Activated CD4-positive, alpha-beta T cell treated with anti-CD3 and anti-CD28 coated beads, Interleukin-2, amount 50 U/mL, for 48 hours (primary cell): Measurements from ENCODE around the gene UBE2F.
A peak's percentile ranks its signal among the peaks of the same experiment; 100 is the strongest.
"Not testable (repeated sequence)": the region's sequence is repeated elsewhere in the genome, so short reads cannot be mapped to it uniquely, and the experiment has no call there.

Source experiments
- DNase-seq, 2 experiments: peaks; one replicate each; pipeline ENCODE4 v3.0.0-alpha.2; 2020

Gene UBE2F

GRCh38 chr2:238057696-238058575, 91.1 kb downstream of the UBE2F start:
- not testable (repeated sequence) for DNase-seq

DNA sequence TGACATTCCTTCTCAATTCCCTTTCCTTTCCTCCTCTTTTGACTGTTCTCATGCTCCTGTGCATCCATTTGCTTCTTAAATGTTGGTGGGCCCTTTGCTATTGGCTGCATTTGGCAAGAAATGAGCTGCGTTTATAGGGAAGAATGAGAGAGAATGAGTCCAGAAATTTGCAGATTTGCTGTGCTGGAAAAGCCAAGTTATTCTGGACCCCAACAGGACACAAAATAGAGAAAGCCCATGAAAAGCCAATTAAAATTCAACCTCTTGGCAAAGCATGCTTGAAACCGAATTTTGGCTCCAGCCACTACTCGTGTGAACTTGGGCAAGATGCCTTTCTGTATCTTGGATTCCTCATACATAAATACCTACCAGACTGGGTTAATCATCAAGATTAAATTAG, 92.7 kb downstream of the UBE2F start:
- DNase-seq = no peak

- no peak for DNase-seq
Observed at GRCh38 chr2:238060096-238060541, 93.3 kb downstream of the UBE2F start.

DNA sequence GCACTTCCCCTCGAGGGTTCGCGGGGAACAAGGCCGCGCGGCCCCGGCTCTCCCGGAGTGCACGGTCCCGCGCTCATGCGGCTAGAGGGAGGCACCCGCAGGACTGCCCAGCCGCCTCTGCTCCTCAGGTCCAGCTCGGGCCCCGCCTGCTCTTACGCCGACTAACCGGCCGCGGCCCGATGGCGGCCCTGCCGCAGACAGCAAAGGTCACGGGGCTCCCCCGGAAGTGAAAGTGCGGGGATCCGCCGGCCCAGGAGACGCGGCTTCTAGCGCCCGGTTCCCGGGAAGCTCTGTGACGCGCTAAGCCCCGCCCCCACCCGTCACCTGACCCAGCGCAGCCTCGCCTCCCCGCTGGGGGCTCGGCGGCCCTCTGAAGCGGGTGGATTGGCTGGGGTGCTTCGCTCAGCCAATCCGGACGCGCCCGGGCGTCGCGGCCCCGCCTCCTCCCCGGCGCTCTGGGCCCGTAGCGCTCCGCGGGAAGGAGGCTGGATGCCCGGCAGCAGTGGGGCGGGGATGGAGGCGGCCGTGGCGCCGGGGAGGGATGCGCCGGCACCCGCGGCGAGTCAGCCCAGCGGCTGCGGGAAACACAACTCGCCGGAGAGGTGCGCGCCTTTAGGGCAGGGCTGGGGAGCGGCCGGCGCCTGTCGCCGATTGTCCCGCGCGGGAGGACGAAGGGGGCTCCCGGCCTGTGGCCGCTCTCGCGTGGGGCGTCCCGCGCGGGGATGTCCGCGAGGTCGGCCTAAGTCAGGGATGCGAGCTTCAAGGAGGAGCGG, 93.9 kb downstream of the UBE2F start, which contains the start of gene SCLY:
TSS of gene SCLY (plus strand) at position 460 of the 773 bp plus-strand sequence. CDS start at position 514, 54 bp downstream.
- DNase-seq = peak; percentile 97

DNA sequence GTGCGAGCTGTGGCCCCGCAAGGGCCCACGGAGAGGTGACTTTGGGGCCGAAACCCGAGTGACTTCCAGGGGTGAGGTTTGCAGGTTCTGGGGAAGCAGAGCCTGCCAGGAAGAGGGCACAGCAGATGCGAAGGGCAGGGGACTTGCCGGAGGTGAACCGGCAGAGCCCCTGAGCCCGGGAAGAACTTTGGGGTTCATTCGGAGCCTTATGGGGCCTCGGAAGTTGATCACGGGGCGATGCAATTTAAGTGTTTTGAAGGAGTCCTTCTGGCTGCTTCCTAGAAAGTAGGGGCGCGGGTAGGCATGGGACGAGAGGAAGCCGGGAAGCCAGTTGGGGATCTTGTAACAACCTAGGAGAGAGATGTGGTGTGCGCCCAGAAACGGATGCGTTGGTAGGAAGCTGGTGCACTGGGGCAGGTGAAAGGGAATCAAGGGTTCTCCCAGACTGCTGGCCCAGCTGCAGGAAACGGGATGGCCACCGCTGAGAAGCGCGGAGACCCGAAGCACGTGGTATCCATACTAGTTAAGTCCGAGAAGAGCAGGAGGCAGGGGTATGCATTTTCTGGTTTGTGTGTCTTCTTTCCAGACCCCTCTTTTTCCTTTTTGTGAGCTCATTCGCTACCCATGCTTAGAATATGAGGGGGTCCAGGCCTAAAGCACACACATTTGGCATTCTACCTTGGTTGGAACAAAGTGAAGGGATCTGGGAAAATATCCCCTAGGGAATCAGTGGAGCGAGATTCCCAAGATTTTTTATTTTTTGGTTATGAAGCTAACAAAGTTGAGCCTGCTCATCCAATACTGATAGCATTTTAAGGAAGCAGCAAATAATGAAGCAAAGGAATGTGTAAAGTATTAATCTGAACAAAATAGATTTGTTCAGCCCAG, 94.7 kb downstream of the UBE2F start:
- peak; percentile 40 to 49 for DNase-seq

GRCh38 chr2:238063414-238064189, 96.8 kb downstream of the UBE2F start:
- no peak for DNase-seq

- no peak for DNase-seq
Observed at GRCh38 chr2:238064376-238064775, 97.6 kb downstream of the UBE2F start.

DNA sequence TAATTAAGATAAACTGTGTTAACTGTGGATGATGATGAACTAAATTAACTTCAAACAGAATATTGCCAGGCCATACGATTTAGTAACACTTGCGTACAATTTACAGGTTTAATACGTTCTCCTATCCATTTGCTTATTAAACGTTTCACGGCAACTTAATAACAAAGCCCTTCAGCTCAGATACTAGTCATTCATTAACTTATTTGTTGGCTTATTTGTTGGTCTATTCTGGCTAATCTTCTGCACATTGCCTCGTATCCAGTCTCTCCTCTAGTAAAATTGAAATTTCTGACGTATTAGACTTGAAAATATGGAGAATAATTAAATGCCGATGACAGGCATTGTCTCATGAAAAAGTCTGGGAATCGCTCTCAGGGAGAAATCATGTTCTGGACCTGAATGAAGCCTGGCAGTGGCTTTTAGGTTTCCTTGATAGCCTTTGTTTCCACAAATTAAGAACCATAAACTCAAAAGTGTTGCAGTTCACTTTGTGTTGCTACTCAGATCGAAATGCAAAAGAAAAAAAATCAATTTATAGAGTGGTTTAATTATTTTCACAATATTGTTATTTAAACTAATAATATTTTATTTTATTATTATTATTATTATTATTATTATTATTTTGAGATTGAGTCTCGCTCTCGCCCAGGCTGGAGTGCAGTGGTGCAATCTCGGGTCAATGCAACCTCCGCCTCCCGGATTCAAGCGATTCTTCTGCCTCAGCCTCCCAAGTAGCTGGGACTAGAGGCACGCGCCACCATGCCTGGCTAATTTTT, 98.4 kb downstream of the UBE2F start:
- no peak for DNase-seq

DNA sequence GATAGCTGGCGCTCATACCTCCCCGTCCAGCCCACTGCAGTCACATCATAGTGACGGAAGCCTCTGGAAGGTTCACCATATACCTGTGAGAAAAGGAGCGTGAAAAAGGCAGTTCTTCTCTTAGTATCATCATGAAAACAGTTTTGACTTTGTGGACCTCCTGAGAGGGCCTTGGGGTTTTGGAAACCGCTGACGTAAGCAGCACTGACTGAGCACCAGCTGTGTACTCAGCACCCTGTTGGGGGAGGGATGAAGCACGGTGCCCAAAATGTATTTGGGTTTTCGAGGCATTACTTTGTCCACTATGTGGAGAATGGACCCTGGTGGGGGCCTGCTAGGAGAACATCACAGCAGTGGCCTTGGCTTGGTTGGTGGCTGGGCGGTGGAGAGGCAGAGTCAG, 99.4 kb downstream of the UBE2F start:
- no peak for DNase-seq

GRCh38 chr2:238066718-238067117, 99.9 kb downstream of the UBE2F start:
- peak; percentile 36 to 60 for DNase-seq

DNA sequence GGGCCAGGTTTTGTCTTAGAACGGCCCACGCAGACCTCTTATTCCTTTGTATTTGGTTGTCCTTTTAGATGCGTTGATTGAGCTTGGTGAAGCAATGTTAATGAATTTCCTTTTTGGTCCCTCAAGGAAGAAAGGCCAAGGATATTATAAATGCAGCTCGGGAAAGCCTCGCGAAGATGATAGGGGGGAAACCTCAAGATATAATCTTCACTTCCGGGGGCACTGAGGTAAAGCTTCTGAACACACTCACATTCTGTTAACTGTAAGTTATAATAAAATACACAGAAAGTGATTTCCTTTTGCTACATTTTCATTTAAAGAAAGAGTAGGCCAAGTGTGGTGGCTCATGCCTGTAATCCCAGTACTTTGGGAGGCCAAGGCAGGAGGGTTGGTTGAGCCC, 101.1 kb downstream of the UBE2F start:
- no peak for DNase-seq

- no peak for DNase-seq
Observed at GRCh38 chr2:238069021-238069709, 102.4 kb downstream of the UBE2F start.

DNA sequence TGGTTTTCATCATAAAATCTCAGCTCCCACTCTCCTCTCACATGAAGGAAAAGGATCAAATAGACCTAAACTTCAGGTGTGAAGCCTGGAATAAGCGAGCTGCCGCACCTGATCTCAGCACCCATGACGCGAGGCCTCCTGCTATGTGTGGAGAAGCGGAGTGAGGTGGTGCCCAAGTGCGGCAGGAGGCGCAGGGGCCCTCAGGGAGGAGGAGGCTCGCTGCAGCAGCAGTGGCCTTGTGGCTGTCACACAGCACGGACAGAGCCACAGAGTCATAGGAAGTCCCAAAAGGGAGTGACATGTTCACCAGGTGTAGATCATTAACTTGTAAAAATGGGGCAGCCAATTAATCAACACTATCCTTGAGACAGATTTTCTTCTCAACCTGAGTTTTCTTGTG, 103.1 kb downstream of the UBE2F start:
- no peak for DNase-seq

GRCh38 chr2:238075397-238075796, 108.6 kb downstream of the UBE2F start:
- DNase-seq = no peak

DNA sequence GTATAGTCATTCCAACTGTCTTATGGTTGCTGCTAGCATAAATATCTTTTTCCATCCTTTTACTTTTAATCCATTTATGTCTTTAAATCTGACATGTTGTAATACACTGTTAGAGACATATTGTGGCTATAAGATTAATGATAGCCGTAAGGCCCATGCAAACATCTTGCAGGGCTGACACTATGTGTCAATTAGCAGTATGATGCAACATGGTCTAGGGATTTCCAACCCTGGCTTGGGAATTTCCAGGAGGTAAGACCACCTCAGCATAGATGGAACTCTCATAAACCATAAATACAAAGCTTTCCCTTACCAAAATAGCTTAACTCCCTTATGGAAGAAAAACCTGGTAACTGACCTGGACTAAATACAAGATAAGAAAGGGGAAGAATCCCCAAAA, 110.5 kb downstream of the UBE2F start:
- no peak for DNase-seq

GRCh38 chr2:238079874-238080327, 113.1 kb downstream of the UBE2F start:
- DNase-seq = no peak

DNA sequence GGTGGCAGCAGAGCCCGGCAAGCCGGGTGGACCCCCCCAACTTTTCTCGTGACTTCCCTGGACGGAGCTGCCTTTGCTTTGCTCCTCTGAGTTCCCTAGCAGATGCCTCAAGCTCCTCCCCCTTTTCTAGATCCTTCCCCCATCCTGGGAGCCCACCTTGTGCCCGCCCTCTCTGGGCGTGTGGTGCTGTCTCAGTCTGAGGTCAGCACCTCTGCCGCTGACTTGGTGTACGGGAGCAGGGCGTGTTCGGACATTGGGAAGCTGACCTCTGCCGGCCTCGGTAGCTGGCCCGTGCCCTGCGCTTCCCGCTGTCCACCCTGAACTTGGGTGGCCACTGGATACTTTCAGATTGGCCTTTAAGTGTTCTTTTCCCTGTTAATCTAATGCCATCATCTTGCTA, 113.7 kb downstream of the UBE2F start:
- DNase-seq = no peak

DNA sequence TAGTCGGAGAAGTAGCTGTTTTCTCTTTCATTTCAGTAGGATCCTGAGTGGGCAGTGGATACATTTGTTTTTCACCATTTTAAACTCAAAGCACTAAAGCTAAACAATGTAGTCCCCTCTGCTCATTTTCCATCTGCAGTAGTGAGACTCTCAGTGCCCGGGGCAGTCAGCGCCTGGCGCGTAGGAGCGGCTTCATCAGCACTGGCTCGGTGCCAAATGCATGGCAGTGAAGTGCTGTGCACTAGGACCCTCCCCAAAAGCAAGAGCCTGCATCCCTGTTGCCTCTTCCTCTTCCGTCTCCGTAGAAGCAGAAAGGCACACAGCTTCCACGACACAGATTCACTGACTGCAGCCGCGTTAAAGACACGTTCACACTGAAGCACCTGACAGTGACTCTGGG, 114.3 kb downstream of the UBE2F start:
- DNase-seq = no peak

DNA sequence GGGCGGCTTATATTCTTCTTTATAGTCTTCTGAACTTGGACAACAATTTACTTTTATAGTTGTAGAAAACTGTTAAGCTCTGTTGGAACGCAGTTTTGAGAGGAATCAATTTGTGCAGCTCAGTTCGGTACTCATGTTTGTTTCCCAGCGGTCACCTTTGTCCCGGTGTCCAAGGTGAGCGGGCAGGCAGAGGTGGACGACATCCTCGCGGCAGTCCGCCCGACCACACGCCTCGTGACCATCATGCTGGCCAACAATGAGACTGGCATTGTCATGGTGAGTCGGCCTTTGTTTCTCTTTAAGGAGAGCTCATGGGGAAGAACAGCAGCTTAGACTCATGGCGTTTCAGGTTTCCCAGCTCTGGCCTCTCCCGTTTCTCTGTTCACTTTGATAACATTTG, 114.7 kb downstream of the UBE2F start:
- DNase-seq = no peak

GRCh38 chr2:238082151-238082550, 115.3 kb downstream of the UBE2F start:
- no peak for DNase-seq
